GM08714 (cell line): ENCODE data around the gene PRAMEF5.
"Not testable (repeated sequence)": the region's sequence is repeated elsewhere in the genome, so short reads cannot be mapped to it uniquely, and the experiment has no call there.

Experiments used
- H3K4me3 ChIP-seq: fragments of 200-500 bp; sonication (Bioruptor generic); 2 replicates; pipeline ENCODE4 v1.5.1; 2014; ENCODE audit warnings: mild to moderate bottlenecking, low read length, inconsistent platforms
- ZNF274 ChIP-seq: IDR thresholded peaks from 2 replicates; pipeline ENCODE4 v1.6.1; 2012; ENCODE audit warnings: mild to moderate bottlenecking, low read depth, low read length

The PRAMEF5 gene

DNA sequence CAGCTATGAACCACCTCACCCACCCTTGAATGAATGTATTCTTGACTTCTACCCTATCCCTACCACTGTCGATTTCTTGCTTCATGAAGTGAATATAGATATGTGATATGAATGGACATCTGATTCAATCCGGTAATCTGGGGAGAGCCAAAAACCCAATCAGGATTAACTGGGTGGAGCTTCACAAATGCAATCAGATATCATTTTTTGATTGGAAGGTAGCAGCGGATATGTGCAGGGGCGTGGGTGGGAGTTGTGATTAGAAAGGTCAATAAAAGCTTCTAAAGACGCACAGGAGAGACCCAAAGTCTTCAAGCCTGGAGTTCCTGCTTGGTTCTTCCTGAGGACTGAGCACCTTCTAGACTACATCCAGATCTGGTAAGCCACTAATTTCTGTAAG, at the start of gene PRAMEF5:
TSS of gene PRAMEF5 (plus strand) at position 301 of the 400 bp plus-strand sequence. CDS start 5,071 bp downstream, outside the sequence.
- H3K4me3 ChIP-seq: not testable (repeated sequence)

DNA sequence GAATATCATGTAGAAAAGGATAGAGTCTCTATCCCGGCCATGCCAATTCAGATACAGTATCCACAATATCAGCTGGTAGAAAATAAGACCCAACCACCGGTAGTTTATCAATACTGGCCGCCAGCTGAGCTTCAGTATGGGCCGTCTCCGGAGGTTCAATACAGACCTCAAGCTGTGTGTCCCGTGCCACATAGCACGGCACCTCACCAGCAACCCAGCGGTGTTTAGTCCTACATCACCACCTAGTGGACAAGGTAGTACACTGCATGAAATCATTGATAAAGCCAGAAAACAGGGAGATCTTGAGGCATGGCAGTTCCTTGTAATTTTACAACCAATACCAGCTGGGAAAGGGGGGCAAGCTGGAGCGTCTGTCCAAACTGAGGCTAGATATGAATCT, 45.3 kb upstream of the PRAMEF5 start:
- H3K4me3 ChIP-seq: not testable (repeated sequence)

DNA sequence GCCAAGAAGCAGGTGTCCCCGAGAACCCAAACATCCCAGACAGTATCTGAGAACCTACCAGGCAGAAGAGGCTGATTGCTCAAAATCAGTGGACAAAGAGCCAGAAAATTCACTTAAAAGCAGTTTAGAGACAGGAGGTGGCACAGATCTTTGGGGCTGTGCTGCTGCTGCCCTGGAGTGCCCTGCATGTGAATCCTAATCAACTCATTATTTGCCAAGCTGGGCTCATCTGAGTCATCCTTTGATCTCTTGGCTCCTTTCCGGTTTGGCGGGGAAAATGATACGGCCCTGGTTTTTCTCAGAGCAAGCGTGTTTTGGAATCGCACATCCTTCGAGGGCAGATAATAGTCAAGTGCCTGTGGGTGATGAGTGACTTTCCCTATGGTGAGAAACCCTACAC, 37.4 kb upstream of the PRAMEF5 start:
- H3K4me3 ChIP-seq: not testable (repeated sequence)

DNA sequence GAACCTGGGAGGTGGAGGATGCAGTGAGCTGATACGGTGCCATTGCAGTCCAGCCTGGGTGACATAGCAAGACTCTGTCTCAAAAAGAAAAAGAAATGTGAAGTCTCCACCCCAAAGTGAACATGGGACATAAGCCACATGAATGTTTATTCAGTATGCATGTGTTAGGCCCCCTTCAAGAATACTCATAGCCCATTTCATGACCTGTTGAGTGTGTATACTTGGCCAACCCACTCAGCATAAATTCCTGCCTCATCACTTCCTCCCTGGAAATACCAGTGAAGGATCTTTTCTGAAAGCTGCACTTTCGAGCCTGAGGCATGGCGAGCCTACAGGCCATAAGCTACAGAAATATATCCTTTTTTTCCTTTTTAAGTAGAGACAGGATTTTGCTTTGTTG, 34.8 kb upstream of the PRAMEF5 start:
- not testable (repeated sequence) for H3K4me3 ChIP-seq

DNA sequence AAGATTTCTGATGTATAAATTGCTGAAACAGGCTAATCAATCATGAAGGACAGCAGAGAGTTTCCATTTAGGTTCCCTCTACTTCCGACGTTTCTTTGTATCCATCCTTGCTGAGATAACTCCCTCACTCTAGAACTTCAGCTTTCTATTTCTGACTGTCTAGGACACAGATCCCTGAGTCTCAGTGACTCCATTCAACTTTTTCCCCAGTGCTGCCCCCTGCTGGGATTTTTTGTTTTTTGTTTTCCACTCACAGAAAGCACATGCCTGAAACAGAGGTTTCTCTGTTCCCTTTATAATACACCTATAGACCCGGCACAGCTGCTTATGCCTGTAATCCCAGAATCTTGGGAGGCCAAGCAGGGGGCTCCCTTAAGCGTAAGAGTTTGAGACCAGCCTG, 31.2 kb upstream of the PRAMEF5 start:
- H3K4me3 ChIP-seq: not testable (repeated sequence)

DNA sequence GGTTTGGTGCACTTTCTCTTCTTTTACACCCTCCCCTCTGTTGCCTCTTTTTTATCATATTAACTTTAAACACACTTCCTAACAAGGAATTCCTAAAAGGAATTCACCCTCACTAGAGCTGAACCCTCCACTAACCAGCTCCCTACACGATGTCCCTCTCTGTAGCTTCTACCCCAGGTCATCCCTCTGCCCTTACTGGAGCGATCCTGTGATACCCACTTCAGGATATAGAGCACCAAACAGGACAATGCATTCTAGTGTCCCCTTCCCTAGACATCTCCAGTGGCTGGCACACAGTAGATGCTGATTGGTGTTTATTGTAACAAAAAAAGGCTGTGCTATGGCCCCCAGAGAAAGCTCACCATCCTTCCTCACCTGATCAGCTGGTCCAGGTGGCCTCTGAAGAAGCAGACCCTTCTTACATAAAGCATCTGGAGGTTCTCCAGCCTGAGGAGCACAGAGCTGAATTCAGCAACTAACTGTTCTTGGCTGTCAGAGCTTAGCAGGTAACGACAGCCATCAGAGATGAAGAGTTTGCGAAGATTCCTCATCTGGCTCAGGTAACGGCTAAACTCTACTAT, 29.4 kb upstream of the PRAMEF5 start:
- no peak for TF ChIP-seq ZNF274
- no peak overlapping the region for H3K4me3 ChIP-seq

DNA sequence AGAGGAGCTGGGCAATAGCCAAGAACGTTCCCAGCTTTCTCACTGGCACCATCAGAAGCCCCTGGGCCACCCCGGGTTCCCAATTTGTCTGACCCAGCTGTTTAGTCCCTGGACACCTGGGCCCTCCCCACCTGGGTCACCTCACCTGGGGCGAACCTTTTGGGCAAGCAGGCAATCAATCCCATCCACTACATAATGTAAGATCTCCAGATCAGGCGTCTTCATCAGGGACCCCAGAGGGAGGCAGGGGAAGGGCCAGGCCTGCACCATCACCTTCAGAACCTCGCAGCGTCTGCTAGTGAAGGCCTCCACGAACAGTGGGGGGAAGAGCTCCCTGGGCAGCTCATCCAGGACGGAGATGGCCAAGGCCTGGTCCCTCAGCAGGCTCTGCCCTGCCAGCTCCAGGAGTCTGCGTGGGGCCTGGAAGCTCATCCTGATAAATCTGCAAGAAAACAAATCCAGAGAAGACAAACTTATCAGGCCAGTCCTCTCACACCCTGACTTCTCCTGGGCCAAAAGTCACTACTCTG, 28.3 kb upstream of the PRAMEF5 start, which contains the start of gene PRAMEF18:
TSS of gene PRAMEF18 (minus strand) at position 480 of the 530 bp plus-strand sequence. CDS start at position 432, 48 bp downstream.
- H3K4me3 ChIP-seq: not testable (repeated sequence)

DNA sequence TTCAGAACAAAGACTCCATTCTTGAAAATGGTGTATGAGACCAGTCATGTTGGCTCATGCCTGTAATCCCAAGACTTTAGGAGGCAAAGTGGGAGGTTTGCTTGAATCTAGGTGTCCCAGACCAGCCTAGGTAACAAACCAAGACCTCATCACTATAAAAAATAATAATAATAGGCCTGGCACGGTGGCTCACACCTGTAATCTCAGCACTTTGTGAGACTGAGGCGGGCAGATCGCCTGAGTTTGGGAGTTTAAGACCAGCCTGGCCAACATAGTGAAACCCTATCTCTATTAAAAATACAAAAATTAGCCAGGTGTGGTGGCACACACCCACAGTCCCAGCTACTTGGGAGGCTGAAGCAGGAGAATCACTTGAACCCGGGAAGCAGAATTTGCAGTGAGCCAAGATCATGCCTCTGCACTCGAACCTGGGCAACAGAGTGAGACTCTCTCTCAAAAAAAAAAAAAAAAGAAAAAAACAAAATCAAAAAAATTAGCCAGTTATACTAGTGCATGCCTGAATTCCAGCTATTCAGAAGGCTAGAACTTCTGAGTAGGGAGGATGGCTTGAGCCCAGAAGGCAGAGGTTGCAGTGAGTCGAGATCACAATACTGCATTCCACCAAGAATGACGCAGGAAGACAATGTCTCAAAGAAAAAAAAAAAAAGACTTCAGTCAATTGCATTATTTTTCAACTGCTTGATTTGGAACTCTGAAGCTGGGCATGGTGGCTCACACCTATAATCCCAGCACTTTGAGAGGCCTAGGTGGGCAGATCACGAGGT, 26.5 kb upstream of the PRAMEF5 start:
- H3K4me3 ChIP-seq: not testable (repeated sequence)

DNA sequence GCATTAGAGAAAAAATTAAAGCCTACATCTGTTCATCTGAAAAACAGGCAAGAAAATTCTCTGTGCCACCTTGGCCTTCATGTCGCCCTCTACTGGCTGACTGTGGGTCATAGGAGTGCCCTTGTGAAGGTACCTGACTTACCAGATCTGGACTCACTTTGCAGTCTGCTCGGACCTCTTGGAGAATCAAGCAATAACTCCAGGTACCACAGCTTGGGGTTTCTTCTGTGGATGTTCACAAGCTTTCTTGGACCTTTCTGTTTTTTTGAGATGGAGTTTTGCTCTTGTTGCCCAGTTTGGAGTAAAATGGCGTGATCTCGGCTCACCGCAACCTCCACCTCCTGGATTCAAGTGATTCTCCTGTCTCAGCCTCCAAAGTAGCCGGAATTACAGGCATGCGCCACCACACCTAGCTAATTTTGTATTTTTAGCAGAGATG, 25.6 kb upstream of the PRAMEF5 start:
- no peak for TF ChIP-seq ZNF274
- H3K4me3 ChIP-seq: no peak overlapping the region

DNA sequence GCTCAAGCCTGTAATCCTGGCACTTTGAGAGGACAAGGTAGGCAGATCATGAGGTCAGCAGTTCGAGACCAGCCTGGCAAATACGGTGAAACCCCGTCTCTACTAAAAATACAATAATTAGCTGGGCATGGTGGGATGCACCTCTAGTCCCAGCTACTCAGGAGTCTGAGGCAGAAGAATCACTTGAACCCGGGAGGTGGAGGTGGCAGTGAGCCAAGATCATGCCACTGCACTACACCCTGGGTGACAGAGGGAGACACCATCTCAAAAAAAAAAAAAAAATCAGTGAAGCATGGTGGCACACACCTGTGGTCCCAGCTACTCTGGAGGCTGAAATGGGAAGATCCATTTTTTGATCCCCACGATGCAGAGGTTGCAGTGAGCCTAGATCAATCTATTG, 23.9 kb upstream of the PRAMEF5 start:
- not testable (repeated sequence) for H3K4me3 ChIP-seq

DNA sequence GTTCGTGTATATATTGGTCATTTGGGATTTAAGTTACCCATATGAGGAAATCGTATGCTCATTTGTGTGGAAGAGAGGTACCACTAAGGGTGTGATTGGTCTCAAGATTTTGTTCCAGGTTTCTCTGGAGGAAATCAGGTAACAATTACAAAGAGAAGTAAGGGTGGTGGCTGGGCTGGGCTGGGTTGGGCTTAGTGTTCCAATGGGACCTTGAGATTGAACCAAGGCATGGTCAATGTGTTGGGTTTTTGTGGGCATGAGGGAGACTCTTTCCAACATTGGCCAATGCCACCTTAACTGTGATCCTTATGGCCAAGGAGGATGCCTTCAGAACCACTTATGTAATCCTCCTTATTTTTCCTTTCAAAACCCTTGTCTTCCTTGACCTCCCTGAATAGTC, 23.4 kb upstream of the PRAMEF5 start:
- not testable (repeated sequence) for H3K4me3 ChIP-seq

DNA sequence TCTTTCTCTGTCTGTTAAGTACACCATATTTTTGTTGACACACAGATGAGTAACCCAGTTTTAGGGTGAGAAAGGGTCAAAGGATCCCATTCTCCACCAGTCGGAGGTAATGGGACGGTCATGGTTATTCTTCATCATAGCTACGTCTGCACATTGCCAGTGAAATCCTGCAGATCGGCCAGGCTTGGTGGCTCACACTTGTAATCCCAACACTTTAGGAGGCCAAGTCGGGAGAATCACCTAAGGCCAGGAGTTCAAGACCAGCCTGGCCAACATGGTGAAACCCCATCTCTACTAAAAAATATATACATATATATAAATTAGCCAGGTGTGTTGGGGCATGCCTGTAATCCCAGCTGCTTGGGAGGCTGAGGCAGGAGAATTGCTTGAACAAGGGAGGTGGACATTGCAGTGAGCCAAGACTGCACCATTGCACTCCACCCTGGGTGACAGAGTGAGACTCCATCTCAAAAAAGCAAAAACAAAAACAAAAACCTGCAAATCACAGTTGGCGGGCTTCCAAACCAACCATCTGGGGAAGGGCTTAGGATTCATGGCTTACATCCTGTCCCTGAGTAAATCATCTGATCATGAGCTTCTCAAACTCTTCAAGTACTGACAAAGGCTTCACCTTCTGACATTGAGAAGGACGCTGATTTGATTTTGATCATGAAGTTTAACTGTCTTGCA, 22.8 kb upstream of the PRAMEF5 start:
- H3K4me3 ChIP-seq: not testable (repeated sequence)

DNA sequence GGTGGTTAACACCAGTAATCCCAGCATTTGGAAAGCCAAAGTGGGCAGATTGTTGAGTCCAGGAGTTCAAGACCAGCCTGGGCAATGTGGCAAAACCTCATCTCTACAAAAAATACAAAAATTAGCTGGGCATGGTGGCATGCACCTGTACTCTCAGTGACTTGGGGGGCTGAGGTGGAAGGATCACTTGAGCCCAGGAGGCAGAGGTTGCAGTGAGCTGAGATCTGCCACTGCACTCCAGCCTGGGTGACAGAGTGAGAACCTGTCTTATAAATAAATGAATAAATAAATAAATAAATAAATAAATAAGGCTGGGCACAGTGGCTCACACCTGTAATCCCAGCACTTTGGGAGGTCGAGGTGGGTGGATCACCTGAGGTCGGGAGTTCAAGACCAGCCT, 21.9 kb upstream of the PRAMEF5 start:
- not testable (repeated sequence) for H3K4me3 ChIP-seq

DNA sequence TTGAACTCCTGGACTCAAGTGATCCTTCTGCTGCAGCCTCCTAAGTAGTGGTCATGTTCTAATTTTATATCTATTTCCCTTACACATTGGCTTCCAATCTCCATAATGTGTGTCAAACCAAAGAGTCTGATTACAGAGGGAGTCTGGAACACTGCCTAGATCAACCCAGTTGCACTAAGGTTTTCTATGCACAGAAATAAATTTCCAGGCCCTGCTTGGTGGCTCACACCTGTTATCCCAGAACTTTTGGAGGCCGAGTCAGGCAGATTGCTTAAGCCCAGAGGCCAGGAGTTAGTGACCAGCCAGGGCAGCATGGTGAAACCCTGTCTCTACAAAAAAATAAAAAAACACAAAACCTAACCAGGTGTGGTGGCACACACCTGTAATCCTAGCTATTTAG, 19.9 kb upstream of the PRAMEF5 start:
- H3K4me3 ChIP-seq: not testable (repeated sequence)

DNA sequence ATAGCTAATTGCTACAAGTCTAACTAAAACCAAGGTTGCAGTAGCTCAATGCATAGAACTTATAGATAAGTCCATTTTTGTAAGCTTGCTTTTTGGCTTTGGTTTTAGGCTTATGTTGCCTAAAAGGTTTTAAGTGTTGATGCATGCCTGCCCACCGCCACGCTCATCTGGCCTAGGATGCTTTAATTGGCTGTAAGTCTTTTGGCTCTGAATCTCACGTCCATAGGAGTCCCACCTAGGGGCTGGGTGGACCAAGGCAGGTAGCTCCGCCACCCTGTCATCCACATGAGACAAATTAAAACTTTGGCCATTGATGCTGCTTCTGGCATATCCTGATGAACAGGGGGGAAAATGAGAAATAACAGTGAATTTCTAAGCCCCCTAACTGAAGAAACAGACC, 16.4 kb upstream of the PRAMEF5 start:
- H3K4me3 ChIP-seq: not testable (repeated sequence)

DNA sequence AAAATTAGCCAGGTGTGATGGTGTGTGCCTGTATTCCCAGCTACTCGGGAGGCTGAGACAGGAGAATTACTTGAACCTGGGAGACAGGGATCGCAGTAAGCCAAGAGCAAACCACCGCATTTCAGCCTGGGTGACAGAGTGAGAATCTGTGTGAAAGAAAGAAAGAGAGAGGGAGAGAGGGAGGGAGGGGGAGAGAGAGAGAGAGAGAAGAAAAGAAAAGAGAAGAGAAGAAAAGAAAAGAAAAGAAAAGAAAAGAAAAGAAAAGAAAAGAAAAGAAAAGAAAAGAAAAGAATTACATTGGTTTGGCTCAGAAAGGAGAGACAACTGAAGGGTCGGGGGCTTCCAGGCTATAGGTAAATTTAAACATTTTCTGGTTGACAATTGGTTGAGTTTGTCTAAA, 14.4 kb upstream of the PRAMEF5 start:
- H3K4me3 ChIP-seq: not testable (repeated sequence)

DNA sequence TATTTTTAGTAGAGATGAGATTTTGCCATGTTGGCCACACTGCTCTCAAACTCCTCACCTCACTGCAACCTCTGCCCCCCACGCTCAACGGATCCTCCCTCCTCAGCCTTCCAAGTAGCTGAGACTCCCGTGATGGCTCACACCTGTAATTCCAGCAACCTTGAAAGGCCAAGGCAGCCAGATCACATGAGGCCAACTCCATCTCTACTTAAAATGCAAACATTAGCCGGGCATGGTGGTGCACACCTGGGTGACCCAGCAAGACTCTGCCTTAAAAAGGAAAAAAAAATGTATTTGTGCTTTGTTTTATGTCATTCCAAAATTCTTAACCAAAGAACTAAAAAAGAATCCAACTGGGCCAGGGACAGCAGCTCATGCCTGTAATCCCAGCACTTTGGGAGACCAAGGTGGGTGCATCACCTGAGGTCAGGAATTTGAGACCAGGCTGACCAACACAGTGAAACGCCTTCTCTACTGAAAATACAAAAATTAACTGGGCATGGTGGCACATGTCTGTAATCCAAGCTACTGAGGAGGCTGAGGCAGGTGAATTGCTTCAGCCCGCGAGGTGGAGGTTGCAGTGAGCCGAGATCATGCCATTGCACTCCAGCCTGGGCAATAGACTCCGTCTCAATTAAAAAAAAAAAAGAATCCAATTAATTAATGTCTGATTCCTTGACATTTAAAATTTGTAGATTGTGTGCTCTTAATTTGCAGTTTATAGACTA, 10.3 kb upstream of the PRAMEF5 start:
- H3K4me3 ChIP-seq: not testable (repeated sequence)

DNA sequence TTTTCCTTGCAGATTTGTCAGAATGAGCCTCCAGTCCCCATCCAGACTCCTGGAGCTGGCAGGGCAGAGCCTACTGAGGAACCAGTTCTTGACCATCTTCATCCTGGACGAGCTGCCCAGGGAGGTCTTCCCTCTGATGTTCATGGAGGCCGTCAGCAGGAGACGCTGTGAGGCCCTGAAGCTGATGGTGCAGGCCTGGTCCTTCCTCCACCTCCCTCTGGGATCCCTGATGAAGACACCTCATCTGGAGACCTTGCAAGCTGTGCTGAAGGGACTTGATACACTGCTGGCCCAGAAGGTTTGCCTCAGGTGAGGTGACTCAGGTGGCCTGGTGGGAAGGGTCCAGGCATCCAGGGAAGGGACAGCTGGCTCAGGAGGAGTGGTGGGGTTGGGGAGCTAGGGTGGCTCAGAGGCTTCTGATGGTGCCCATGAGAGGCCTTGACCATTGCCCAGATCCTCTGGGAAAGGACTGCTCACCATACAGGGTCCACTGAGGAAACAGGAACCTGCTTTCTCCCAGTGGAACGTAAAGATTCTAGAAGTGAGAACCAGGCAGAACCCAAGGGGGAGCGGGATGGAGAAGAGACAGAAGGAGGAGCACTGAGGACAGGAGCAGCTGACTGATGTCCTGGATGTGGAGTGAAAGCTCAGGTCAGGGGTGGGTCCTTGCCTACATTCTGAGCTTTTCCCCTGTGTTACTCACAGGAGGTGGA, 8.0 kb upstream of the PRAMEF5 start:
- not testable (repeated sequence) for H3K4me3 ChIP-seq

DNA sequence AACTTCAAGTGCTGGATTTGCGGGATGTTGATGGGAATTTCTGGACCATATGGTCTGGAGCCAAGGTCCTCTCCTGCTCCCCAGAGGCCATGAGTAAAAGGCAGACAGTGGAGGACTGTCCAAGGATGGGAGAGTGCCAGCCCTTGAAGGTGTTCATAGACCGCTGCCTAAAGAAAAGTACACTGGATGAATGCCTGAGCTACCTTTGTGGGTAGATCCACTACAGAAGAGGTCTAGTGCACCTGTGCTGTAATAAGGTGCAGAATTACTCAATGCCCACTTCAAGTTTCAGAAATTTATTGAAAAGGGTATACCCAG, 7.5 kb upstream of the PRAMEF5 start:
- not testable (repeated sequence) for H3K4me3 ChIP-seq

DNA sequence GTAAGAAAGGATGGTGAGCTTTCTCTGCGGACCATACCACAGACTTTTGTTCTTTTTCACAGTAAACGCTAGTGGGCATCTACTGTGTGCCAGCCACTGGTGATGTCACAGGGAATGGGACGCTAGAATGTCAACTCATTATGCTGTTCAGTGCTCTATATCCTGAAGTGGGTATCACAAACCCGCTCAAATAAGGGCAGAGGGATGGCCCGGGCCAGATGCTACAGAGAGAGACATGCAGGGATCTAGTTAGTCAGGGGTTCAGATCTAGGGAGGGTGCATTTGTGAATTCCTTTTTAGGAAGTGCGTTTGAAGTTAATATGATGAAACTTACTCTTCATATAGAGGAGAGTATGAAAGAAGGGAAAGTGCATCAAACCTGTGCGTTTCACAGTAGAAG, 6.9 kb upstream of the PRAMEF5 start:
- not testable (repeated sequence) for H3K4me3 ChIP-seq
